ENCODE data around the gene GPR137C. TPM values are rescaled to one million over a fixed set of nuclear protein-coding genes. Genes with fewer than 3 reads are reported as not detected.

Gene GPR137C
- total RNA-seq, 1 donor from 2014 or later = 1.1 TPM

GRCh38 chr14:52619687-52620086, 67.1 kb downstream of the GPR137C start:
- no peak overlapping the region for H3K4me3 ChIP-seq (ENCODE audit: low read depth, low read length)
- no peak for TF ChIP-seq CTCF (conservative IDR thresholded peaks at IDR 0.05; ENCODE audit: low read depth, low read length)
- DNase-seq (ENCODE audit: low read depth) = no peak

DNA sequence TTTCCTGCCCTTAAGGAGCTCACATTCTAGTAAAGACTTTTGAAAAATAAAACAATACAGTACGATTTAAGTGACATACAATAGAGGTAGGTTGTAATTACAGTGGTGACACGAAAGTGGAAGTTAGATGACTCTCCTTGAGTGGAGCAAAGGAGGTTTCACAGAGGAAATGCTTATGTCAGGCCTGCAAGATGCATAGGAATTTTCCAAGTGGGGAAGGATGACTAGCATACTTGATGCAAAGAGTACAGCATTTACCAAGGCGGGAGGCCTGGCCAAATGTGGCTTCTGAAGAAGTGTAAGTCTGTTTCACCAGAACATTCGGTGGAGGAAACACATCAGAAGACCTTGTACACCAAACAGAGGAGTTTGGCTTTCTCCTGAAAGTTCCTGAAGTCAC, 87.5 kb downstream of the GPR137C start:
- no peak overlapping the region for H3K4me3 ChIP-seq (ENCODE audit: low read depth, low read length)
- TF ChIP-seq CTCF (conservative IDR thresholded peaks at IDR 0.05; ENCODE audit: low read depth, low read length) = no peak
- no peak for DNase-seq (ENCODE audit: low read depth)

GRCh38 chr14:52641745-52642144, 89.1 kb downstream of the GPR137C start:
- H3K4me3 ChIP-seq (ENCODE audit: low read depth, low read length) = no peak overlapping the region
- no peak for DNase-seq (ENCODE audit: low read depth)
- no peak for TF ChIP-seq CTCF (conservative IDR thresholded peaks at IDR 0.05; ENCODE audit: low read depth, low read length)

GRCh38 chr14:52649511-52649910, 96.9 kb downstream of the GPR137C start:
- DNase-seq (ENCODE audit: low read depth) = no peak
- TF ChIP-seq CTCF (conservative IDR thresholded peaks at IDR 0.05; ENCODE audit: low read depth, low read length) = no peak
- H3K4me3 ChIP-seq (ENCODE audit: low read depth, low read length) = no peak overlapping the region

DNA sequence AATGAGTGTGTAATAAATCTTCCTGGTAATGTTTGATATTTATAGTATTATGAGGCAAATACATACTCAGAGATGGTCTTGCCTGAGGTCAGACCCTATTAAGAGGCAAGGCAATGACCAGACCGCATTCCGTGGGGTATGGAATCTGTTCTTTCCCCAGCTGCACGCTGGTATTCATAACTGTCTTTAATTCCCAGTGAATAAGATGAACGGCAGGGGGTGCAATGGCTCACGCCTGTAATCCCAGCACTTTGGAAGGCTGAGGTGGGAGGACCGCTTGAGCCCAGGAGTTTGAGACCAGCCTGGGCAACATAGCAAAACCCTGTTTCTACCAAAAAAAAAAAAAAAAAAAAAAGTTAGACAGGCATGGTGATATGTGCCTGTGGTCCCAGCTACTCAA, 98.1 kb downstream of the GPR137C start:
- TF ChIP-seq CTCF (conservative IDR thresholded peaks at IDR 0.05; ENCODE audit: low read depth, low read length) = no peak
- DNase-seq (ENCODE audit: low read depth) = no peak
- no peak overlapping the region for H3K4me3 ChIP-seq (ENCODE audit: low read depth, low read length)

- no peak for DNase-seq (ENCODE audit: low read depth)
- no peak overlapping the region for H3K4me3 ChIP-seq (ENCODE audit: low read depth, low read length)
- TF ChIP-seq CTCF (conservative IDR thresholded peaks at IDR 0.05; ENCODE audit: low read depth, low read length) = no peak
Observed at GRCh38 chr14:52656905-52657304, 104.3 kb downstream of the GPR137C start.

DNA sequence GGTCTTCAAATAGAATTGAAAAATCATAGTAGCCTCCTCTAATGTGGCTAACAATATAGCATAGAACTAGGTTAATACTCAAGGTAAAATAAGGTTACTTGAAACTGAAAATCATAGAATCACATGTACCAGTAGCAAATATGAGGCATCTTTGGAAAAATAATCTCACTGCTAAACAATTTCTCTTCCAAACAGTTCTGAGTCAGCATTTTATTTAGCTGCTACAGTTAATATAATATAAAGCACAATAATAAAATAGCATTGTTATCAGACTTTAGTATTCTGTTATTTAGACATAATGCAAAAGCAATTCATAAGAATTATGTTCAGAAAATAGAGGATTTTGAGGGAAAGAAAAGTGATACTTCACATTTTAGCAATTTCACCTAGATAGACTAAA, 107.7 kb downstream of the GPR137C start:
- no peak for TF ChIP-seq CTCF (conservative IDR thresholded peaks at IDR 0.05; ENCODE audit: low read depth, low read length)
- no peak overlapping the region for H3K4me3 ChIP-seq (ENCODE audit: low read depth, low read length)
- no peak for DNase-seq (ENCODE audit: low read depth)
